Stomach smooth muscle (tissue), 2 donors: ENCODE data around the gene PMPCA.

Experiments
- H3K27ac ChIP-seq: one replicate; pipeline ENCODE4 v1.7.0; 2013; ENCODE audit warnings: mild to moderate bottlenecking, low read length, inconsistent platforms
- H3K27me3 ChIP-seq, 2 donors: one replicate each; pipeline ENCODE4 v1.7.0; 2013; ENCODE audit warnings: low read length in 2 of 2; ENCODE audit not compliant: insufficient read depth in 2 of 2, control insufficient read depth in 1 of 2
- H3K36me3 ChIP-seq, 2 donors: one replicate each; pipeline ENCODE4 v1.7.0; 2013; ENCODE audit warnings: low read length in 2 of 2; ENCODE audit not compliant: control insufficient read depth in 2 of 2, insufficient read depth in 2 of 2
- H3K4me1 ChIP-seq: one replicate; pipeline ENCODE4 v1.7.0; 2013; ENCODE audit warnings: low read length; ENCODE audit not compliant: control insufficient read depth, insufficient read depth
- H3K4me3 ChIP-seq, 2 donors: one replicate each; pipeline ENCODE4 v1.7.0; 2013; ENCODE audit warnings: low read length in 2 of 2
- H3K9ac ChIP-seq, 2 donors: one replicate each; pipeline ENCODE4 v1.7.0; 2013; ENCODE audit warnings: low read length in 2 of 2, mild to moderate bottlenecking in 1 of 2
- H3K9me3 ChIP-seq, 2 donors: one replicate each; pipeline ENCODE4 v1.7.0; 2013; ENCODE audit warnings: low read length in 2 of 2; ENCODE audit not compliant: control insufficient read depth in 2 of 2
- donor health status: healthy.
- donor health status: Pancreatic carcinoma.

PMPCA gene

GRCh38 chr9:136472640-136473353 lies 62.3 kb downstream of the PMPCA start:
- H3K4me1 ChIP-seq = no peaks in the 10 kb centered on the region
- H3K9me3 ChIP-seq = no peaks in the 10 kb centered on the region
- H3K4me3 ChIP-seq = no peak overlapping the region
- H3K27me3 ChIP-seq = no peaks in the 10 kb centered on the region
- H3K36me3 ChIP-seq = peaks cover 67 to 69% of the 10 kb centered on the region in 2 donors
- no peak overlapping the region for H3K9ac ChIP-seq
- H3K27ac ChIP-seq = no peak overlapping the region

GRCh38 chr9:136473354-136473721 lies 62.9 kb downstream of the PMPCA start:
- Histone ChIP-seq H3K4me3 (no peak overlapping the region), H3K9me3 (no peaks in the 10 kb centered on the region), H3K9ac (no peak overlapping the region), H3K27me3 (no peaks in the 10 kb centered on the region), H3K36me3 (peaks cover 64% of the 10 kb centered on the region in 2 donors), H3K27ac (no peak overlapping the region), H3K4me1 (no peaks in the 10 kb centered on the region)
